Fibroblast of lung (primary cell): ENCODE results near the gene PLEKHA5. TPM values are rescaled to one million over a fixed set of nuclear protein-coding genes. Genes with fewer than 3 reads are reported as not detected.

Experiments
- DNase-seq, 2 donors: peaks; one replicate each; pipeline versions ENCODE4 v3.0.0 to v3.0.0-alpha.2; 2010; ENCODE audit warnings: low read depth in 2 of 2
- H2AFZ ChIP-seq: 2 replicates; pipeline ENCODE4 v1.5.1; 2012; ENCODE audit warnings: low read length, control low read depth, inconsistent platforms
- H3K27ac ChIP-seq: 2 replicates; pipeline ENCODE4 v1.5.1; 2011; ENCODE audit warnings: low read length, control low read depth; ENCODE audit not compliant: insufficient read depth
- H3K27me3 ChIP-seq: 2 replicates; pipeline ENCODE4 v1.5.1; 2011; ENCODE audit warnings: mild to moderate bottlenecking, low read length; ENCODE audit not compliant: control insufficient read depth, insufficient read depth
- H3K36me3 ChIP-seq: 2 replicates; pipeline ENCODE4 v1.5.1; 2011; ENCODE audit warnings: low read length; ENCODE audit not compliant: control insufficient read depth, insufficient read depth
- H3K4me1 ChIP-seq: 2 replicates; pipeline ENCODE4 v1.5.1; 2011; ENCODE audit warnings: low read length; ENCODE audit not compliant: control insufficient read depth, insufficient read depth; ENCODE audit errors: extremely low read depth
- H3K4me2 ChIP-seq: 2 replicates; pipeline ENCODE4 v1.5.1; 2011; ENCODE audit warnings: low read length, control low read depth; ENCODE audit not compliant: insufficient read depth; ENCODE audit errors: extremely low read depth
- H3K4me3 ChIP-seq, 4 experiments: fragments of 200-600 bp in 1 of 4; sonication (generic) in 1 of 4; replicated peaks in 1 of 4; 2 replicates each; pipeline ENCODE4 v1.5.1; 2011 to 2016; ENCODE audit warnings: low read length in 4 of 4, low read depth in 3 of 4, mild to moderate bottlenecking in 3 of 4, control low read depth in 2 of 4, inconsistent platforms in 1 of 4, mixed read lengths in 1 of 4; ENCODE audit not compliant: insufficient read depth in 1 of 4; ENCODE audit errors: control extremely low read depth in 1 of 4
- H3K79me2 ChIP-seq: 2 replicates; pipeline ENCODE4 v1.5.1; 2012; ENCODE audit warnings: mild to moderate bottlenecking, low read length, inconsistent platforms; ENCODE audit not compliant: control insufficient read depth, insufficient read depth
- H3K9ac ChIP-seq: 2 replicates; pipeline ENCODE4 v1.5.1; 2011; ENCODE audit warnings: mild to moderate bottlenecking, low read length, control low read depth; ENCODE audit not compliant: insufficient read depth
- H3K9me3 ChIP-seq: 2 replicates; pipeline ENCODE4 v1.5.1; 2012; ENCODE audit warnings: low read depth, low read length; ENCODE audit not compliant: control insufficient read depth, insufficient read depth
- H4K20me1 ChIP-seq: 2 replicates; pipeline ENCODE4 v1.5.1; 2011; ENCODE audit warnings: low read length; ENCODE audit not compliant: control insufficient read depth, insufficient read depth; ENCODE audit errors: extremely low read depth
- EZH2 ChIP-seq: IDR thresholded peaks from 2 replicates; pipeline ENCODE4 v1.5.1; 2012; ENCODE audit warnings: low read length, control low read depth, mild to moderate bottlenecking; ENCODE audit errors: missing control alignments
- polyA plus RNA-seq, 2 donors: library from polyadenylated mRNA; depleted of rRNA in 1 of 2; stranded (reverse) in 1 of 2; unstranded in 1 of 2; fragments of >200 nt; gene quantifications; 2 replicates each; pipeline ENCODE4 v1.2.1, GENCODE V29; 2011 to 2012; ENCODE audit warnings: missing spikeins in 1 of 2
- total RNA-seq: library from RNA; depleted of rRNA; stranded (reverse); fragments of >200 nt; gene quantifications from 2 replicates; pipeline ENCODE4 v1.2.1, GENCODE V29; 2014
- TF ChIP-seq, protein P1 (sequence below), 2 donors: IDR thresholded peaks in 1 of 2; conservative IDR thresholded peaks in 1 of 2; 1 replicate in 1 of 2; 2 replicates in 1 of 2; pipeline ENCODE4 v1.5.1; 2011 to 2012; ENCODE audit warnings: low read length in 2 of 2, control low read depth in 1 of 2, inconsistent platforms in 1 of 2, low read depth in 1 of 2, mild to moderate bottlenecking in 1 of 2

The PLEKHA5 gene
- total and polyA plus RNA-seq, 2 donors (not counting 1 experiment from before 2014, with no cell fraction given) = 15.5 to 50.4 TPM

DNA sequence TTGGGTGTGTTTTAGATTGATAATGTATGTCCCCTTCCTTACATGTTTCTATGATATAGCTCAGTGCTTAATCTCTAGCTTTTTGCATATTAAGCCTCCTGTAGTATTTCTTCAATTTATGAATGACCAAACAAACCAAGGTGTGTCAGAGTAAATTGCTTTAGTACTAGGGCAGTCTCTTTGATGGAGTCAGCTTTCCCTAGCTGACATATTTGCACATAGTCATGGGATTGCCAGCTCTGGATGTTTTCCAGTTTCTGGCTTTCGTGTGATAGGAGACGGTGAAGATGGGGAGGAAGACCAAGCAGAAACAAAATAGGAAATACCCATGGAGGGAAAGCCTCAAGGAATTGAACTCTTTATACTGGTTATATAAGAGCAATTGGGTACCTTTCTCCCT, 148.9 kb downstream of the PLEKHA5 start:
- Histone ChIP-seq H3K27me3 (no peaks in the 10 kb centered on the region), H3K4me3 (no peak overlapping the region), H3K79me2 (no peaks in the 10 kb centered on the region), H3K36me3 (peaks cover under 1% of the 10 kb centered on the region), H3K27ac (no peak overlapping the region), H3K9me3 (no peaks in the 10 kb centered on the region), H2AFZ (no peak overlapping the region), H4K20me1 (no peaks in the 10 kb centered on the region), H3K4me1 (peaks cover 4% of the 10 kb centered on the region), H3K4me2 (no peak overlapping the region), H3K9ac (no peak overlapping the region)
- DNase-seq = no peak
- TF ChIP-seq EZH2 = no peak
- TF ChIP-seq, protein P1, sequence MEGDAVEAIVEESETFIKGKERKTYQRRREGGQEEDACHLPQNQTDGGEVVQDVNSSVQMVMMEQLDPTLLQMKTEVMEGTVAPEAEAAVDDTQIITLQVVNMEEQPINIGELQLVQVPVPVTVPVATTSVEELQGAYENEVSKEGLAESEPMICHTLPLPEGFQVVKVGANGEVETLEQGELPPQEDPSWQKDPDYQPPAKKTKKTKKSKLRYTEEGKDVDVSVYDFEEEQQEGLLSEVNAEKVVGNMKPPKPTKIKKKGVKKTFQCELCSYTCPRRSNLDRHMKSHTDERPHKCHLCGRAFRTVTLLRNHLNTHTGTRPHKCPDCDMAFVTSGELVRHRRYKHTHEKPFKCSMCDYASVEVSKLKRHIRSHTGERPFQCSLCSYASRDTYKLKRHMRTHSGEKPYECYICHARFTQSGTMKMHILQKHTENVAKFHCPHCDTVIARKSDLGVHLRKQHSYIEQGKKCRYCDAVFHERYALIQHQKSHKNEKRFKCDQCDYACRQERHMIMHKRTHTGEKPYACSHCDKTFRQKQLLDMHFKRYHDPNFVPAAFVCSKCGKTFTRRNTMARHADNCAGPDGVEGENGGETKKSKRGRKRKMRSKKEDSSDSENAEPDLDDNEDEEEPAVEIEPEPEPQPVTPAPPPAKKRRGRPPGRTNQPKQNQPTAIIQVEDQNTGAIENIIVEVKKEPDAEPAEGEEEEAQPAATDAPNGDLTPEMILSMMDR (conservative IDR thresholded peaks at IDR 0.05 in 1 of 2, IDR thresholded peaks at IDR 0.05 in 1 of 2; ENCODE audit: low read depth in 1 of 2, low read length in 2 of 2) = no peak

GRCh38 chr12:19282133-19282699, 152.7 kb downstream of the PLEKHA5 start:
- Histone ChIP-seq H3K36me3 (peaks cover 2% of the 10 kb centered on the region), H3K9me3 (no peaks in the 10 kb centered on the region), H4K20me1 (no peaks in the 10 kb centered on the region), H3K27me3 (no peaks in the 10 kb centered on the region), H3K4me3 (no peak overlapping the region), H3K9ac (no peak overlapping the region), H3K4me1 (no peaks in the 10 kb centered on the region), H2AFZ (no peak overlapping the region), H3K4me2 (no peak overlapping the region), H3K79me2 (no peaks in the 10 kb centered on the region), H3K27ac (no peak overlapping the region)
- DNase-seq = no peak
- no peak for TF ChIP-seq EZH2
- TF ChIP-seq, protein P1 (conservative IDR thresholded peaks at IDR 0.05 in 1 of 2, IDR thresholded peaks at IDR 0.05 in 1 of 2; ENCODE audit: low read depth in 1 of 2, low read length in 2 of 2) = no peak

DNA sequence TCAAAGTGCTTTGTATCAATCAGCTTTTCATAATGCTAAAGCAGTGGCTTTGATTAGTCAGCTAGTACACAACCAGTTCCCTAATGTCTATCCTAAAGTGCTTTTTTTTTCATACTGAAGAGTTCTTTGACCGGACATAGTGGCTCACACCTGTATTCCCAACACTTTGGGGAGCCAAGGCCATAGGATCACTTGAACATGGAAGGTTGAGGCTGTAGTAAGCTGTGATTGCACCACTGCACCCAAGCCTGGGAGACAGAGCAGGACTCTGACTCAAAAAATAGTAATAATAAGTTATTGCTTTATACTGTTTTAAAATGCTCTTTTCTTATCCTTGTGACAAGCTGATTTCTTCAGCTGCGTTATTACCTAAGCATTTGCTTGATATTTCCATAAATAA, 155.1 kb downstream of the PLEKHA5 start:
- Histone ChIP-seq H3K9me3 (no peaks in the 10 kb centered on the region), H3K79me2 (no peaks in the 10 kb centered on the region), H3K4me1 (no peaks in the 10 kb centered on the region), H3K27ac (no peak overlapping the region), H4K20me1 (no peaks in the 10 kb centered on the region), H3K27me3 (no peaks in the 10 kb centered on the region), H2AFZ (no peak overlapping the region), H3K9ac (no peak overlapping the region), H3K4me2 (no peak overlapping the region), H3K36me3 (peaks cover 2% of the 10 kb centered on the region), H3K4me3 (no peak overlapping the region)
- DNase-seq = no peak
- no peak for TF ChIP-seq EZH2
- TF ChIP-seq, protein P1 (conservative IDR thresholded peaks at IDR 0.05 in 1 of 2, IDR thresholded peaks at IDR 0.05 in 1 of 2; ENCODE audit: low read depth in 1 of 2, low read length in 2 of 2) = no peak
